Hematopoietic multipotent progenitor cell treated with erythropoietin and hydrocortisone succinate and interleukin-3 and kit ligand, for 8 days (in vitro differentiated cells): Measurements from ENCODE around the gene SPI1.
"Not testable (repeated sequence)": the region's sequence is repeated elsewhere in the genome, so short reads cannot be mapped to it uniquely, and the experiment has no call there.

Experiments
- DNase-seq: peaks from one replicate; pipeline ENCODE4 v3.0.0-alpha.2; 2015

The SPI1 gene

GRCh38 chr11:47317064-47317828 is 61.1 kb downstream of the SPI1 start:
- DNase-seq: no peak

GRCh38 chr11:47316501-47316900 is 61.8 kb downstream of the SPI1 start:
- DNase-seq: not testable (repeated sequence)

DNA sequence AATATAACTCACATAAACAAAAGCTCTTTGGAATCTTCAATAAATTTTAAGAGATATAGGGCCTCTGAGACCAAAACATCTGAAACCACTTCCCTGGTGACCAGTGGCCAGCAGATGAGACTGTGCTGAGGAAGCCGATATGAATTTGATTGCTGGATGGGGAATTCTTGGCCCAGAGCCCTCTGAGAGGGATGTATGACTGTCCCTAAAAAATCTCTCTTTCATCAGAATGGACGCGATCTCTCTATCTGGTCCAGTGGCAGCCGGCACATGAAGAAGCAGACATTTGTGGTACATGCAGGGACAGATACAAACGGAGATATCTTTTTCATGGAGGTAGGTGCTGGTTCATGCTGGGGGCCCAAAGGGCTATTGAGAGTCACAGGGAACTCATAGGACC is 63.4 kb downstream of the SPI1 start:
- no peak for DNase-seq

- no peak for DNase-seq
Observed at GRCh38 chr11:47308050-47308823, 70.1 kb downstream of the SPI1 start.

GRCh38 chr11:47306484-47306844 is 71.9 kb downstream of the SPI1 start:
- DNase-seq: no peak

DNA sequence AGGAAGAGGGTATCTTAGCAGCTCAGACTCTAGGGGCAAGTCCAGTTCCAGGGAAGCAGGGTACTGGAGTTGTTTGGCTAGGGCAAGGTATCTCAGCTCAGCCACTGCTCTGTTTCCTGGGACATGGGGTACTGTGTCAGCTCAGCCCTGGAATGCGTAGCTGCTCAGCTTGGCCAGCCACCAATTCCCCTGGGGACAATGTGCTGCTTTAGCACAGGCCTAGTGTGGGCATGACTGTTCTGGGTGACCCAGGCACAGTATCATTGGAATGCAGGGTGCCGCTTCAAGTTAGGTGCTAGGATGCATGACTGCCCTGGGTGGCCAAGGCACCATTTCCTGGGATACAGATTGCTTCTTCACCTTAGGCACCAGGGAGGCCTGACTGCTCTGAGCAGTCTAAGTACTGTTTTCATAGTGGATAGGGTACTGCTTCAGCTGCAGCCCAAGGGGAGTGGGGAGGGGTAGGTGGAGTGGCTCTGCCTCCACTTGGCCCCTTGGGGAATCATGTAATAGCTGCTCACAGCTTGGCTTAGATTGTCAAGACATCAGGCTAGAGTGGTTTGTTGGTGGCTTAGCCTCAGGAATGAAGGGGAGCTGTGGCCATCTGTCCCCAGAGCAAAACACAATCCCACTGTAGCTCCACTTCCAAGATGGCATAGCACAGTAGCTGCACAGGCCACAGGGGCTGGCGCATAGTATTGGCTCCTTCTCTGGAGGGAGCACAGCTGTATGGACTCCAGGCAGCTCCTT is 72.4 kb downstream of the SPI1 start:
- DNase-seq: no peak
